ENCODE measurements around the gene UTP25.

UTP25 gene

GRCh38 chr1:209870151-209870831 lies 42.5 kb downstream of the UTP25 start (continued):
- no peak for TF ChIP-seq CSDC2 (CRISPR knock-in tag; IDR thresholded peaks at IDR 0.05)
- peak; percentile 69; the same call in 1 of the 2 replicates for TF ChIP-seq RARB (CRISPR knock-in tag; IDR thresholded peaks at IDR 0.05)
- TF ChIP-seq CREB5 (CRISPR knock-in tag; IDR thresholded peaks at IDR 0.05; ENCODE audit: low read depth), result no peak

GRCh38 chr1:209871006-209871405 lies 43.2 kb downstream of the UTP25 start:
- TF ChIP-seq ZC3H10 (CRISPR knock-in tag; IDR thresholded peaks at IDR 0.05) (peak; percentile 6; the same call in 1 of the 2 replicates), TOX (CRISPR knock-in tag; IDR thresholded peaks at IDR 0.05; ENCODE audit: borderline replicate concordance) (no peak)
- no peak; the same call in 2 of the 3 replicates for ATAC-seq

- TF ChIP-seq CREB5 (CRISPR knock-in tag; IDR thresholded peaks at IDR 0.05; ENCODE audit: low read depth) (no peak), CSDC2 (CRISPR knock-in tag; IDR thresholded peaks at IDR 0.05) (no peak), ZC3H10 (CRISPR knock-in tag; IDR thresholded peaks at IDR 0.05) (no peak), PATZ1 (CRISPR knock-in tag; IDR thresholded peaks at IDR 0.05; ENCODE audit: borderline replicate concordance) (no peak), TOX (CRISPR knock-in tag; IDR thresholded peaks at IDR 0.05; ENCODE audit: borderline replicate concordance) (no peak), GLIS3 (CRISPR knock-in tag; IDR thresholded peaks at IDR 0.05) (no peak), ZNF8 (CRISPR knock-in tag; IDR thresholded peaks at IDR 0.05) (no peak), RARB (CRISPR knock-in tag; IDR thresholded peaks at IDR 0.05) (no peak), TSHZ2 (CRISPR knock-in tag; IDR thresholded peaks at IDR 0.05) (no peak), POU6F1 (CRISPR knock-in tag; IDR thresholded peaks at IDR 0.05; ENCODE audit: borderline replicate concordance, low read depth) (no peak), SNAI2 (CRISPR knock-in tag; IDR thresholded peaks at IDR 0.05) (no peak), TCF4 (CRISPR knock-in tag; IDR thresholded peaks at IDR 0.05; ENCODE audit: borderline replicate concordance) (no peak), ESRRG (CRISPR knock-in tag; IDR thresholded peaks at IDR 0.05) (no peak), ZFP30 (CRISPR knock-in tag; IDR thresholded peaks at IDR 0.05) (no peak), BACH2 (CRISPR knock-in tag; IDR thresholded peaks at IDR 0.05; ENCODE audit: borderline replicate concordance) (no peak), PPARA (CRISPR knock-in tag; IDR thresholded peaks at IDR 0.05; ENCODE audit: borderline replicate concordance) (no peak), CSRNP3 (CRISPR knock-in tag; IDR thresholded peaks at IDR 0.05) (no peak)
Observed at GRCh38 chr1:209871430-209871829, 43.7 kb downstream of the UTP25 start.

More at GRCh38 chr1:209871430-209871829, 43.7 kb downstream of the UTP25 start:
- no peak for ATAC-seq
